ENCODE measurements around the gene ZNF561. TPM values are rescaled to one million over a fixed set of nuclear protein-coding genes. Genes with fewer than 3 reads are reported as not detected.
"Not testable (repeated sequence)": the region's sequence is repeated elsewhere in the genome, so short reads cannot be mapped to it uniquely, and the experiment has no call there.

The ZNF561 gene
- total RNA-seq, 4 donors from 2014 or later, result 19.4 to 30.3 (median 21.9) TPM

GRCh38 chr19:9610484-9611113 lies 10.4 kb downstream of the ZNF561 start:
- peaks cover 0 to 97% (median 38%) of the 10 kb centered on the region in 4 donors for H3K9me3 ChIP-seq
- no peaks in the 10 kb centered on the region for H3K4me1 ChIP-seq
- 97 to 98% methylated on average over 2 of the region's 2 CpGs for WGBS, 2 donors
- H3K27ac ChIP-seq, result no peak overlapping the region
- peaks cover 24 to 99% (median 54%) of the 10 kb centered on the region in 3 donors for H3K36me3 ChIP-seq
- DNase-seq (ENCODE audit: low spot score in 2 of 2), result no peak
- H3K27me3 ChIP-seq, result no peaks in the 10 kb centered on the region
- TF ChIP-seq EP300 (IDR thresholded peaks at IDR 0.05) (no peak), POLR2A (IDR thresholded peaks at IDR 0.05) (no peak), CTCF (IDR thresholded peaks at IDR 0.05) (no peak)
- no peak overlapping the region for H3K4me3 ChIP-seq

GRCh38 chr19:9608912-9609311 lies 12.1 kb downstream of the ZNF561 start:
- H3K27me3 ChIP-seq, result no peaks in the 10 kb centered on the region
- H3K9me3 ChIP-seq, result peaks cover 0 to 98% (median 38%) of the 10 kb centered on the region in 4 donors
- H3K36me3 ChIP-seq, result peaks cover 22 to 84% (median 37%) of the 10 kb centered on the region in 3 donors
- 95 to 96% methylated on average over 5 of the region's 5 CpGs for WGBS, 2 donors
- no peaks in the 10 kb centered on the region for H3K4me1 ChIP-seq
- DNase-seq (ENCODE audit: low spot score in 2 of 2), result no peak
- no peak overlapping the region for H3K4me3 ChIP-seq
- H3K27ac ChIP-seq, result no peak overlapping the region
- TF ChIP-seq CTCF (IDR thresholded peaks at IDR 0.05), result no peak
- TF ChIP-seq POLR2A (IDR thresholded peaks at IDR 0.05), result no peak
- TF ChIP-seq EP300 (IDR thresholded peaks at IDR 0.05), result no peak

GRCh38 chr19:9597027-9597426 lies 24.0 kb downstream of the ZNF561 start:
- Histone ChIP-seq H3K27ac (no peak overlapping the region), H3K36me3 (no peaks in the 10 kb centered on the region), H3K4me1 (no peaks in the 10 kb centered on the region), H3K4me3 (no peak overlapping the region), H3K9me3 (peaks cover 0 to 30% (median 2%) of the 10 kb centered on the region in 4 donors), H3K27me3 (no peaks in the 10 kb centered on the region)
- no peak for DNase-seq (ENCODE audit: low spot score in 2 of 2)
- WGBS, 2 donors, result 84 to 86% methylated on average over 3 of the region's 3 CpGs
- TF ChIP-seq CTCF (IDR thresholded peaks at IDR 0.05) (no peak), EP300 (IDR thresholded peaks at IDR 0.05) (no peak), POLR2A (IDR thresholded peaks at IDR 0.05) (no peak)

GRCh38 chr19:9586764-9587163 lies 34.3 kb downstream of the ZNF561 start:
- TF ChIP-seq CTCF (IDR thresholded peaks at IDR 0.05) (peak in 3 of 5 experiments; percentile 33 to 56 (median 40)), POLR2A (IDR thresholded peaks at IDR 0.05) (no peak)
- no peaks in the 10 kb centered on the region for H3K27me3 ChIP-seq
- peaks cover 0 to 7% (median 0%) of the 10 kb centered on the region in 3 donors for H3K36me3 ChIP-seq
- DNase-seq (ENCODE audit: low spot score in 2 of 2), result peak in 1 of 2 donors; percentile 66
- 16 to 19% methylated on average over 7 of the region's 7 CpGs for WGBS, 2 donors
- peaks cover 0 to 22% (median 4%) of the 10 kb centered on the region in 4 donors for H3K4me1 ChIP-seq
- no peak overlapping the region for H3K4me3 ChIP-seq
- H3K27ac ChIP-seq, result no peak overlapping the region
- H3K9me3 ChIP-seq, result peaks cover 0 to 6% (median 0%) of the 10 kb centered on the region in 4 donors

GRCh38 chr19:9584073-9584833 lies 36.8 kb downstream of the ZNF561 start, which contains the start of gene ZNF121:
Gene ZNF121, minus strand, starts transcription at chr19:9584504. Its CDS starts 16,407 bp downstream, at chr19:9568097.
- 1% methylated on average over 32 to 47 of the region's 51 CpGs for WGBS, 2 donors
- Histone ChIP-seq H3K36me3 (peaks cover 0 to 32% (median 0%) of the 10 kb centered on the region in 3 donors), H3K27me3 (no peaks in the 10 kb centered on the region), H3K9me3 (peaks cover 0 to 31% (median 7%) of the 10 kb centered on the region in 4 donors), H3K4me3 (peak within 1 kb of the TSS; percentile 63 to 86 (median 75)), H3K27ac (peak within 1 kb of the TSS; percentile 86 to 95 (median 91)), H3K4me1 (peaks cover 0 to 24% (median 4%) of the 10 kb centered on the region in 4 donors)
- TF ChIP-seq CTCF (IDR thresholded peaks at IDR 0.05) (no peak), POLR2A (IDR thresholded peaks at IDR 0.05) (peak in 1 of 2 donors; percentile 52), EP300 (IDR thresholded peaks at IDR 0.05) (peak; percentile 56 to 88)
- DNase-seq (ENCODE audit: low spot score in 2 of 2), result peak; percentile 64 to 73

- Histone ChIP-seq H3K4me1 (peaks cover 0 to 24% (median 4%) of the 10 kb centered on the region in 4 donors), H3K36me3 (peaks cover 0 to 53% (median 0%) of the 10 kb centered on the region in 3 donors), H3K9me3 (peaks cover 0 to 51% (median 15%) of the 10 kb centered on the region in 4 donors)
- H3K4me3 ChIP-seq; H3K27ac ChIP-seq; DNase-seq (ENCODE audit: low spot score in 2 of 2); H3K27me3 ChIP-seq: not testable (repeated sequence)
- WGBS, 2 donors, result 91 to 95% methylated on average over 13 of the region's 13 CpGs
Observed at GRCh38 chr19:9582081-9582725, 38.8 kb downstream of the ZNF561 start.

All from tibial nerve (tissue), 4 donors.